H1 (cell line): ENCODE data around the gene ZNF775. TPM values are rescaled to one million over a fixed set of nuclear protein-coding genes. Genes with fewer than 3 reads are reported as not detected.

Source experiments
- ATF2 ChIP-seq: IDR thresholded peaks from 2 replicates; pipeline ENCODE4 v1.6.1; 2012; ENCODE audit warnings: low read length, inconsistent platforms
- CHD7 ChIP-seq: fragments of 300-600 bp; sonication (generic); IDR thresholded peaks from 2 replicates; pipeline ENCODE4 v1.7.1; 2012; ENCODE audit warnings: low read length, moderate library complexity, mild to moderate bottlenecking, inconsistent platforms; ENCODE audit not compliant: insufficient replicate concordance
- CREB1 ChIP-seq: IDR thresholded peaks from 2 replicates; pipeline ENCODE4 v1.6.1; 2012; ENCODE audit warnings: inconsistent platforms
- JUN ChIP-seq: IDR thresholded peaks from 2 replicates; pipeline ENCODE4 v1.6.1; 2011; ENCODE audit warnings: low read depth, mild to moderate bottlenecking, improper control_type of control experiment, low read length
- RNF2 ChIP-seq: fragments of 200-900, 300-1000 bp; sonication (generic); IDR thresholded peaks from 2 replicates; pipeline ENCODE4 v1.7.1; 2016; ENCODE audit warnings: borderline replicate concordance, low read depth, mild to moderate bottlenecking, antibody characterized with exemption, low read length; ENCODE audit not compliant: poor library complexity, severe bottlenecking; ENCODE audit errors: missing control alignments
- polyA plus RNA-seq, 7 experiments: library from polyadenylated mRNA; depleted of rRNA in 3 of 7; stranded (reverse) in 5 of 7; unstranded in 2 of 7; fragments of >200 nt in 5 of 7; fragments of 200-250 nt in 2 of 7; gene quantifications; 1 replicate in 5 of 7; 2 replicates in 1 of 7; 4 replicates in 1 of 7; pipeline versions ENCODE4 v1.2.1 to v1.2.3, GENCODE V29; 2011 to 2013; ENCODE audit warnings: missing spikeins in 2 of 7, mixed read lengths in 2 of 7
- total RNA-seq: library from RNA; stranded (reverse); fragmentation: NEBNext Ultra II Directional; extraction: Animal tissue kit (Norgen Biotek cat#: 25700); gene quantifications from 2 replicates; pipeline ENCODE4 v1.2.1, GENCODE V29; 2021

The ZNF775 gene
- total and polyA plus RNA-seq, 2 of the 8 experiments (the other 6 are each of a cell fraction or from before 2014, with no cell fraction given) = 13.6 to 21.5 TPM

GRCh38 chr7:150420987-150421674 lies 42.0 kb downstream of the ZNF775 start (continued):
- TF ChIP-seq ATF2 (no peak), CREB1 (peak; percentile 72; the same call in 1 of the 2 replicates), JUN (no peak), CHD7 (no peak), RNF2 (no peak)
